ENCODE results near the gene ABCA13. TPM values are rescaled to one million over a fixed set of nuclear protein-coding genes. Genes with fewer than 3 reads are reported as not detected.

The ABCA13 gene
- total and polyA plus RNA-seq, 2 donors from 2014 or later, result 0.62 to 6.0 TPM

DNA sequence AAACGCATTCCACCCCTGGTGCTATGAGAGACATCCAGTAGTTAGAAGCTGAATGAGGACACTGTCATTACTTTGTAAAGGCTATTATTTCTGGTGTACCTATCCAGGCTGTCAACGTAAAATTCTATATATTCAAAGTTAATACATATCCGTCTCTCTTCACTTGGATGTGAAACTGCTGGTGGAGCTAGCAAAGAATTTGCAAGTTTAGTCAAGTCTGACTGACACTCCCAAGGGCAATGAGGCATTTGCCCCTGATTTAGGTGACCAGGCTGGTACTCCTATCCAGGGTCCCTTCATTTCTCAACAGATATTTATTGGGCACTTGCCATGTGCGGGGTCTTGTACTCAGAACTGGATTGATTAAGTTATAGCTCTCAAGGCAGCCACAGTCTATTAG is 493.0 kb downstream of the ABCA13 start:
- Histone ChIP-seq H3K9ac (ENCODE audit: low read length in 3 of 3) (no peak overlapping the region), H3K27ac (ENCODE audit: low read depth in 2 of 2, low read length in 2 of 2) (no peak overlapping the region), H3K36me3 (ENCODE audit: control insufficient read depth in 2 of 3, insufficient read depth in 3 of 3, low read length in 3 of 3) (no peaks in the 10 kb centered on the region), H3K4me3 (ENCODE audit: low read length in 3 of 3) (no peak overlapping the region), H3K4me1 (ENCODE audit: control insufficient read depth in 2 of 3, insufficient read depth in 2 of 3, low read depth in 1 of 3, low read length in 3 of 3) (no peaks in the 10 kb centered on the region), H3K9me3 (ENCODE audit: control insufficient read depth in 2 of 3, insufficient read depth in 1 of 3, low read length in 3 of 3) (peaks cover 0 to 2% (median 0%) of the 10 kb centered on the region in 3 donors), H3K27me3 (ENCODE audit: control insufficient read depth, insufficient read depth, low read length) (no peaks in the 10 kb centered on the region)
- TF ChIP-seq, protein P1, sequence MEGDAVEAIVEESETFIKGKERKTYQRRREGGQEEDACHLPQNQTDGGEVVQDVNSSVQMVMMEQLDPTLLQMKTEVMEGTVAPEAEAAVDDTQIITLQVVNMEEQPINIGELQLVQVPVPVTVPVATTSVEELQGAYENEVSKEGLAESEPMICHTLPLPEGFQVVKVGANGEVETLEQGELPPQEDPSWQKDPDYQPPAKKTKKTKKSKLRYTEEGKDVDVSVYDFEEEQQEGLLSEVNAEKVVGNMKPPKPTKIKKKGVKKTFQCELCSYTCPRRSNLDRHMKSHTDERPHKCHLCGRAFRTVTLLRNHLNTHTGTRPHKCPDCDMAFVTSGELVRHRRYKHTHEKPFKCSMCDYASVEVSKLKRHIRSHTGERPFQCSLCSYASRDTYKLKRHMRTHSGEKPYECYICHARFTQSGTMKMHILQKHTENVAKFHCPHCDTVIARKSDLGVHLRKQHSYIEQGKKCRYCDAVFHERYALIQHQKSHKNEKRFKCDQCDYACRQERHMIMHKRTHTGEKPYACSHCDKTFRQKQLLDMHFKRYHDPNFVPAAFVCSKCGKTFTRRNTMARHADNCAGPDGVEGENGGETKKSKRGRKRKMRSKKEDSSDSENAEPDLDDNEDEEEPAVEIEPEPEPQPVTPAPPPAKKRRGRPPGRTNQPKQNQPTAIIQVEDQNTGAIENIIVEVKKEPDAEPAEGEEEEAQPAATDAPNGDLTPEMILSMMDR (IDR thresholded peaks at IDR 0.05; ENCODE audit: borderline replicate concordance, extremely low read depth, insufficient read depth), result no peak
- FAIRE-seq, result no peak
- intact Hi-C loops (cut with DNase I), result no loop called here
- DNase-seq, result no peak

GRCh38 chr7:48665353-48666135 is 494.3 kb downstream of the ABCA13 start:
- TF ChIP-seq, protein P1 (IDR thresholded peaks at IDR 0.05; ENCODE audit: borderline replicate concordance, extremely low read depth, insufficient read depth), result no peak

DNA sequence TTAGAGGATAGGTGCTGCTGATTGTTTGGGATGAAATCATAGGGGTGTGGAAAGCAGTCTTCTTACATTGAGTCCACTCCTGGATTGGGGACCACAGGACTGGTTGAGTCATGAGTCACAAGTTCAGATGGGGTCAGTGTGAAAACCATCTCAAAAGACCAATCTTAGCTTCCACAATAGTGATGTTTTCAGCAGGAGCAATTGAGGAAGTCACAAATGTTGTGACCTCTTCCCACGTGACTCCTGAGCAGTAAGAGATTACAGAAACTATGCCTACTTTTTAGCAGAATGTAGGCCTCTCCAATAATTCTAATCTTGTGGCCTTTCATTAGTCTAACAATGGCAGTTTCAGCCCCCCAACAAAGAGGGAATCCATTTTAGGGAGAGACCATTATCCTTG is 496.1 kb downstream of the ABCA13 start:
- H3K27me3 ChIP-seq (ENCODE audit: control insufficient read depth, insufficient read depth, low read length), result no peaks in the 10 kb centered on the region
- intact Hi-C loops (cut with DNase I), result no loop called here
- no peaks in the 10 kb centered on the region for H3K36me3 ChIP-seq (ENCODE audit: control insufficient read depth in 2 of 3, insufficient read depth in 3 of 3, low read length in 3 of 3)
- TF ChIP-seq, protein P1 (IDR thresholded peaks at IDR 0.05; ENCODE audit: borderline replicate concordance, extremely low read depth, insufficient read depth), result no peak
- H3K27ac ChIP-seq (ENCODE audit: low read depth in 2 of 2, low read length in 2 of 2), result no peak overlapping the region
- H3K4me1 ChIP-seq (ENCODE audit: control insufficient read depth in 2 of 3, insufficient read depth in 2 of 3, low read depth in 1 of 3, low read length in 3 of 3), result no peaks in the 10 kb centered on the region
- FAIRE-seq, result no peak
- no peak for DNase-seq
- H3K4me3 ChIP-seq (ENCODE audit: low read length in 3 of 3), result no peak overlapping the region
- peaks cover 0 to 2% (median 0%) of the 10 kb centered on the region in 3 donors for H3K9me3 ChIP-seq (ENCODE audit: control insufficient read depth in 2 of 3, insufficient read depth in 1 of 3, low read length in 3 of 3)
- H3K9ac ChIP-seq (ENCODE audit: low read length in 3 of 3), result no peak overlapping the region

More at GRCh38 chr7:48665353-48666135, 494.3 kb downstream of the ABCA13 start:
- H3K9me3 ChIP-seq (ENCODE audit: control insufficient read depth in 2 of 3, insufficient read depth in 1 of 3, low read length in 3 of 3), result peaks cover 0 to 2% (median 0%) of the 10 kb centered on the region in 3 donors
- H3K36me3 ChIP-seq (ENCODE audit: control insufficient read depth in 2 of 3, insufficient read depth in 3 of 3, low read length in 3 of 3), result no peaks in the 10 kb centered on the region
- DNase-seq (no peak), FAIRE-seq (no peak)
- no peak overlapping the region for H3K9ac ChIP-seq (ENCODE audit: low read length in 3 of 3)
- H3K4me3 ChIP-seq (ENCODE audit: low read length in 3 of 3), result no peak overlapping the region
- intact Hi-C loops (cut with DNase I), result no loop called here
- H3K4me1 ChIP-seq (ENCODE audit: control insufficient read depth in 2 of 3, insufficient read depth in 2 of 3, low read depth in 1 of 3, low read length in 3 of 3), result no peaks in the 10 kb centered on the region
- no peak overlapping the region for H3K27ac ChIP-seq (ENCODE audit: low read depth in 2 of 2, low read length in 2 of 2)
- H3K27me3 ChIP-seq (ENCODE audit: control insufficient read depth, insufficient read depth, low read length), result no peaks in the 10 kb centered on the region
